Stimulated activated CD4-positive, alpha-beta T cell treated with anti-CD3 and anti-CD28 coated beads, Interleukin-4, amount 100 ng/mL, for 24 hours (primary cell): ENCODE measurements around the gene MAPKBP1.

ENCODE experiments used
- DNase-seq: peaks from one replicate; pipeline ENCODE4 v3.0.0-alpha.2; 2020

MAPKBP1 gene

GRCh38 chr15:41782371-41783282 lies 8.3 kb downstream of the MAPKBP1 start:
- no peak for DNase-seq

GRCh38 chr15:41783296-41783695 lies 9.0 kb downstream of the MAPKBP1 start:
- DNase-seq = no peak

GRCh38 chr15:41788262-41788661 lies 14.0 kb downstream of the MAPKBP1 start:
- DNase-seq = no peak

- no peak for DNase-seq
Measured at GRCh38 chr15:41789236-41789635, 15.0 kb downstream of the MAPKBP1 start.

GRCh38 chr15:41789662-41790061 lies 15.4 kb downstream of the MAPKBP1 start:
- no peak for DNase-seq

GRCh38 chr15:41790169-41790568 lies 15.9 kb downstream of the MAPKBP1 start:
- no peak for DNase-seq

- DNase-seq = no peak
Measured at GRCh38 chr15:41790756-41791546, 16.7 kb downstream of the MAPKBP1 start.

GRCh38 chr15:41791547-41791937 lies 17.3 kb downstream of the MAPKBP1 start:
- DNase-seq = no peak

GRCh38 chr15:41792000-41792637 lies 17.8 kb downstream of the MAPKBP1 start:
- DNase-seq = no peak

GRCh38 chr15:41794081-41794480 lies 19.8 kb downstream of the MAPKBP1 start:
- no peak for DNase-seq

- no peak for DNase-seq
Measured at GRCh38 chr15:41795996-41796856, 21.9 kb downstream of the MAPKBP1 start.

GRCh38 chr15:41797201-41797944 lies 23.1 kb downstream of the MAPKBP1 start:
- no peak for DNase-seq

GRCh38 chr15:41798607-41799487 lies 24.6 kb downstream of the MAPKBP1 start:
- DNase-seq = no peak

GRCh38 chr15:41799488-41799805 lies 25.2 kb downstream of the MAPKBP1 start:
- no peak for DNase-seq

- DNase-seq = no peak
Measured at GRCh38 chr15:41801185-41801584, 26.9 kb downstream of the MAPKBP1 start.

GRCh38 chr15:41801850-41802455 lies 27.7 kb downstream of the MAPKBP1 start:
- DNase-seq = no peak

GRCh38 chr15:41804361-41804760 lies 30.1 kb downstream of the MAPKBP1 start:
- no peak for DNase-seq

- DNase-seq = no peak
Measured at GRCh38 chr15:41804916-41805666, 30.8 kb downstream of the MAPKBP1 start.

GRCh38 chr15:41805711-41806110 lies 31.4 kb downstream of the MAPKBP1 start:
- DNase-seq = no peak
